HG03432 (cell line): ENCODE measurements around the gene ALOX5AP.
A peak's percentile ranks its signal among the peaks of the same experiment; 100 is the strongest.

Experiments used
- ATAC-seq: cut with Tn5 transposase; IDR thresholded peaks from one replicate; pipeline ENCODE4 v1.9.1; 2021; ENCODE audit warnings: mild to moderate bottlenecking, moderate library complexity; ENCODE audit not compliant: unreplicated experiment

Gene ALOX5AP

GRCh38 chr13:30712536-30713532, 22.5 kb upstream of the ALOX5AP start:
- ATAC-seq, result no peak

- no peak for ATAC-seq
Observed at GRCh38 chr13:30714629-30715371, 20.5 kb upstream of the ALOX5AP start.

- ATAC-seq, result no peak
Observed at GRCh38 chr13:30715372-30715756, 20.0 kb upstream of the ALOX5AP start.

- no peak for ATAC-seq
Observed at GRCh38 chr13:30715837-30716236, 19.5 kb upstream of the ALOX5AP start.

GRCh38 chr13:30718661-30719524, 16.4 kb upstream of the ALOX5AP start:
- ATAC-seq, result no peak

- no peak for ATAC-seq
Observed at GRCh38 chr13:30719525-30719914, 15.8 kb upstream of the ALOX5AP start.

- peak; percentile 90 for ATAC-seq
Observed at GRCh38 chr13:30720172-30720869, 15.0 kb upstream of the ALOX5AP start.

- ATAC-seq, result no peak
Observed at GRCh38 chr13:30721936-30722335, 13.4 kb upstream of the ALOX5AP start.

GRCh38 chr13:30722361-30722760, 13.0 kb upstream of the ALOX5AP start:
- ATAC-seq, result no peak

- no peak for ATAC-seq
Observed at GRCh38 chr13:30724778-30725177, 10.6 kb upstream of the ALOX5AP start.

- ATAC-seq, result no peak
Observed at GRCh38 chr13:30725326-30726085, 9.8 kb upstream of the ALOX5AP start.

- ATAC-seq, result no peak
Observed at GRCh38 chr13:30726192-30726591, 9.2 kb upstream of the ALOX5AP start.

GRCh38 chr13:30727491-30728355, 7.6 kb upstream of the ALOX5AP start:
- ATAC-seq, result no peak

- no peak for ATAC-seq
Observed at GRCh38 chr13:30729801-30730200, 5.5 kb upstream of the ALOX5AP start.

GRCh38 chr13:30730526-30730925, 4.8 kb upstream of the ALOX5AP start:
- ATAC-seq, result no peak

GRCh38 chr13:30731361-30732045, 3.8 kb upstream of the ALOX5AP start:
- ATAC-seq, result no peak

GRCh38 chr13:30732046-30732390, 3.3 kb upstream of the ALOX5AP start:
- ATAC-seq, result no peak

- no peak for ATAC-seq
Observed at GRCh38 chr13:30734439-30734838, 904 bp upstream of the ALOX5AP start.
